Measurements from ENCODE around the gene DMD. TPM values are rescaled to one million over a fixed set of nuclear protein-coding genes. Genes with fewer than 3 reads are reported as not detected.
A peak's percentile ranks its signal among the peaks of the same experiment; 100 is the strongest.

Gene DMD
- total RNA-seq, 6 experiments from 2014 or later: 18.7 to 43.4 (median 32.9) TPM

DNA sequence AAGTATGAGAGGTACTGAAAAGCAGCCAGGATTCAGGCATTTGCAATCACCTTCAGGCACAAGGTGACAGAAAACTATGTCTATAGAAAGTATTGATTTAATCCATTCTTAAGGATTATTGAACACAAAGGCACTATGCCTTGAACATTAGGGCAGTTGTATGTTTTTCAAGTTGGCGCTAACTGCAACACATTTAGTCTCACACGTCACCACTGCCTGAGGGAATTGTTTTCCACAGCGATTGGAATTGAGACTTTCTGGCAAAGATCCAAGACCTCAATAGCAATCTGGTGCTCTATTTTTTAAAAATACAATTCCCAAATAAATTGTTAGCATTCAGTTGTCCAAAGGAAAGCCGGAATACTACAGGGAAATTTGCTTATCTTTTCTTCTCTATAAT lies 2086.8 kb downstream of the DMD start:
- Histone ChIP-seq H3K4me3 (no peak overlapping the region), H3K27ac (no peak overlapping the region), H3K27me3 (peaks cover 0 to 8% of the 10 kb centered on the region in 2 donors), H3K36me3 (peaks cover 0 to 23% (median 0%) of the 10 kb centered on the region in 4 donors), H3K4me1 (no peaks in the 10 kb centered on the region), H3K9me3 (no peaks in the 10 kb centered on the region)
- TF ChIP-seq POLR2A (IDR thresholded peaks at IDR 0.05) (no peak), CTCF (IDR thresholded peaks at IDR 0.05) (no peak)
- DNase-seq (no peak), ATAC-seq (no peak)
- WGBS (ENCODE audit: insufficient coverage, low coverage, low lambda C conversion rate, missing lambda C conversion rate): 64% methylated on average over 4 of the region's 4 CpGs
- intact Hi-C loops (cut with DNase I): no loop called here

DNA sequence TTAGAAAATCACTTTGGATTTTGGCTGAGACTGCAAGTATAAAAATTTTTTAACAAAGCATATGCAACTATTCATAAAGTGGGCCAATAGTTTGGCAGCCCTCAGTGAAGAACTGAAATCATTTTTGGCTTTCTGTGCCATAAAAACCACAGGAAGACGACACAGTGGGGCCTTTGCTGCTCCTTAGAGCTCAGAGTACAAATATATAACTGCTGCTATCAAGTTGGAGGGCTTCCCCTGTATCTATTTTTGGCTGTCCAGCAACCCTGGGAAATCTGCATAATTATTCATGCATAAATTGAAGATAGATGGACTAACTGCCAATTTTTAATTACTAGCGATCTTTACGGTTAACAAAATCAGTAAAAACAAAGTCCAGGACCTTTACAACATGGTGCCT lies 2088.0 kb downstream of the DMD start:
- H3K9me3 ChIP-seq: no peaks in the 10 kb centered on the region
- WGBS (ENCODE audit: insufficient coverage, low coverage, low lambda C conversion rate, missing lambda C conversion rate): 74% methylated on average over 2 of the region's 3 CpGs
- H3K4me1 ChIP-seq: no peaks in the 10 kb centered on the region
- H3K4me3 ChIP-seq: no peak overlapping the region
- no peak for DNase-seq
- H3K27me3 ChIP-seq: peaks cover 0 to 8% of the 10 kb centered on the region in 2 donors
- H3K36me3 ChIP-seq: peaks cover 0 to 23% (median 0%) of the 10 kb centered on the region in 4 donors
- TF ChIP-seq POLR2A (IDR thresholded peaks at IDR 0.05) (no peak), CTCF (IDR thresholded peaks at IDR 0.05) (no peak)
- H3K27ac ChIP-seq: no peak overlapping the region
- intact Hi-C loops (cut with DNase I): no loop called here
- ATAC-seq: no peak

GRCh38 chrX:31117266-31117665 lies 2094.1 kb downstream of the DMD start:
- intact Hi-C loops (cut with DNase I): no loop called here
- H3K27ac ChIP-seq: no peak overlapping the region
- H3K4me1 ChIP-seq: no peaks in the 10 kb centered on the region
- TF ChIP-seq POLR2A (IDR thresholded peaks at IDR 0.05): no peak
- no peak for TF ChIP-seq CTCF (IDR thresholded peaks at IDR 0.05)
- WGBS (ENCODE audit: insufficient coverage, low coverage, low lambda C conversion rate, missing lambda C conversion rate): 44% methylated on average over 4 of the region's 4 CpGs
- H3K4me3 ChIP-seq: no peak overlapping the region
- peaks cover 0 to 14% (median 0%) of the 10 kb centered on the region in 4 donors for H3K36me3 ChIP-seq
- ATAC-seq: peak in 1 of 4 donors; percentile 13
- DNase-seq: no peak
- no peaks in the 10 kb centered on the region for H3K27me3 ChIP-seq
- no peaks in the 10 kb centered on the region for H3K9me3 ChIP-seq

DNA sequence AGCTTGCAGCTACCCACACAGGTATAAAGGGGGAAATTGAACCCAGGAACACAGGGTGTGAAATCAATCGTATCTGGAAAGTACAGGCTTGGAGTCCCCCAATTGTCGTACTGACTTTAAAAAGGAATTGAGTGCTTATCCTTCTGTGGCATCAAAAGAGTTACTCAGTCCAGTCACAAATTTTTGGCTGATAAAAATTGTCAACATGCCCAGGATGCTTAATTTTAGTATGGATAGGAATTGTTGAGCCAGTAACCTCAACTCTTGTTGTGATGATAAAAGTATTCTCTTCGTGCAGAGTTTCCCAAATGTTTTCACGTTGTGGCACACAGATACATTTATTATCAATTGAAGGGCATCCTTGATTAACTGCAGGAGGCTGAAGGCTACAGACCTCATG lies 2096.0 kb downstream of the DMD start:
- Histone ChIP-seq H3K4me1 (no peaks in the 10 kb centered on the region), H3K27ac (no peak overlapping the region), H3K36me3 (peaks cover 0 to 3% (median 0%) of the 10 kb centered on the region in 4 donors), H3K27me3 (no peaks in the 10 kb centered on the region), H3K9me3 (no peaks in the 10 kb centered on the region), H3K4me3 (no peak overlapping the region)
- 57% methylated on average over 4 of the region's 4 CpGs for WGBS (ENCODE audit: insufficient coverage, low coverage, low lambda C conversion rate, missing lambda C conversion rate)
- no peak for TF ChIP-seq POLR2A (IDR thresholded peaks at IDR 0.05)
- TF ChIP-seq CTCF (IDR thresholded peaks at IDR 0.05): no peak
- ATAC-seq: no peak
- no peak for DNase-seq
- intact Hi-C loops (cut with DNase I): no loop called here

- H3K27ac ChIP-seq: no peak overlapping the region
- intact Hi-C loops (cut with DNase I): no loop called here
- H3K9me3 ChIP-seq: no peaks in the 10 kb centered on the region
- DNase-seq (no peak), ATAC-seq (no peak)
- H3K36me3 ChIP-seq: no peaks in the 10 kb centered on the region
- H3K27me3 ChIP-seq: no peaks in the 10 kb centered on the region
- no peak overlapping the region for H3K4me3 ChIP-seq
- WGBS (ENCODE audit: insufficient coverage, low coverage, low lambda C conversion rate, missing lambda C conversion rate): 50% methylated on average over 2 of the region's 2 CpGs
- TF ChIP-seq CTCF (IDR thresholded peaks at IDR 0.05): no peak
- no peak for TF ChIP-seq POLR2A (IDR thresholded peaks at IDR 0.05)
- H3K4me1 ChIP-seq: no peaks in the 10 kb centered on the region
Observed at GRCh38 chrX:31114858-31115257, 2096.5 kb downstream of the DMD start.
